ENCODE data around the gene MYLK4.

- TF ChIP-seq POLR2AphosphoS5 (IDR thresholded peaks at IDR 0.05) (no peak), POLR2A (IDR thresholded peaks at IDR 0.05) (no peak)
- TF ChIP-seq, protein P1, sequence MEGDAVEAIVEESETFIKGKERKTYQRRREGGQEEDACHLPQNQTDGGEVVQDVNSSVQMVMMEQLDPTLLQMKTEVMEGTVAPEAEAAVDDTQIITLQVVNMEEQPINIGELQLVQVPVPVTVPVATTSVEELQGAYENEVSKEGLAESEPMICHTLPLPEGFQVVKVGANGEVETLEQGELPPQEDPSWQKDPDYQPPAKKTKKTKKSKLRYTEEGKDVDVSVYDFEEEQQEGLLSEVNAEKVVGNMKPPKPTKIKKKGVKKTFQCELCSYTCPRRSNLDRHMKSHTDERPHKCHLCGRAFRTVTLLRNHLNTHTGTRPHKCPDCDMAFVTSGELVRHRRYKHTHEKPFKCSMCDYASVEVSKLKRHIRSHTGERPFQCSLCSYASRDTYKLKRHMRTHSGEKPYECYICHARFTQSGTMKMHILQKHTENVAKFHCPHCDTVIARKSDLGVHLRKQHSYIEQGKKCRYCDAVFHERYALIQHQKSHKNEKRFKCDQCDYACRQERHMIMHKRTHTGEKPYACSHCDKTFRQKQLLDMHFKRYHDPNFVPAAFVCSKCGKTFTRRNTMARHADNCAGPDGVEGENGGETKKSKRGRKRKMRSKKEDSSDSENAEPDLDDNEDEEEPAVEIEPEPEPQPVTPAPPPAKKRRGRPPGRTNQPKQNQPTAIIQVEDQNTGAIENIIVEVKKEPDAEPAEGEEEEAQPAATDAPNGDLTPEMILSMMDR (IDR thresholded peaks at IDR 0.05): no peak
These were observed 3.7 kb upstream of the MYLK4 start for GRCh38 chr6:2754393-2754792.

All from breast epithelium (tissue), 3 donors.